ENCODE data around the gene FOXN1. TPM values are rescaled to one million over a fixed set of nuclear protein-coding genes. Genes with fewer than 3 reads are reported as not detected.

The FOXN1 gene
- total RNA-seq, 1 donor from 2014 or later: not detected

GRCh38 chr17:28576758-28577465, 70.8 kb downstream of the FOXN1 start, which contains the start of gene ALDOC:
TSS of gene ALDOC (minus strand) at chr17:28576895. CDS start at chr17:28575532, 1,363 bp downstream.
- DNase-seq: peak; percentile 92

- DNase-seq: no peak
These were observed 71.3 kb downstream of the FOXN1 start for GRCh38 chr17:28577466-28577824.

DNA sequence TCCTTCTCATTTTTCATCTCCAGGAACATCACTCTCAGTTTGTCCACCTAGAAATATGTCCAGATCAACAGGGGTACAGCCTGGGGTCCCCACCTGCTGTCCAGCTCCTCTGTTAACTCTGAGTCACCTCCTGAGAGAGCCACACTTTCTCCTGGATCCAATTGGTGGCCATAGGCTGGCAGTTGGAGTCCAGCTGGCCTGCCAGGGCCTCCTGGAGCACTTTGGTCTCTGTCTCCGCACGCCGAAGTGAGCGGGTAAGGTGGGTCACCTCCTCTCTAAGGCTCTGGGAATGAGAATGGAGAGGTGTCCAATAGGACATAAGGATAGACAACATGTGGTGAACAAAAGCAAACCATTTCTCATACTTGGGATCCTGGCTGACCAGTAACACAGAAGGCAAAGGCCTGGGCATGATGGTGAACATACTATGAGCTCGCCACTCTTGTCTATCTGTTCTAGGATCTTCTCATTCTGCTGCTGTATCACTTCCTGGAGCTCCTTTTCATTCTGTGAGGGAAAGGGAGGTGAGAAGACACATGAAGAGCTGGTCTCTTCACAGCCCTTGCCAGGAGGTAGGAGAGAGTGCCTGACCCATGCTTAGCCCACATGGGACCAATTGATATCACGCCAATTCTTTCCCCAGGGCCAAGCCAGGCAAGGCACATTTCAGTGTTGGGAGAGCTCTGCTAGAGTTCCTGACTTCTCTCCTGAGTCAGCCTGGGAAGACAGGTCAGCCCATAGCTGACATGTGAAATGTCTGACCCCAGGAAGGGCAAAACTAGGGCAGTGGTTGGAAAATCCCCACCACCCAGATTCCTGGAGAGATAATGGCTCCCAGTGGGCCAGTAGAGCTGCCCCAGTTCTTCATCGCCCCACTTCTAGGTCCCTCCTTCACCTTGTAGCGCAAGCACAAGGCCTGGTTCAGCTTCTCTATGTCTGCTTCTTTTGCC, 72.4 kb downstream of the FOXN1 start:
- DNase-seq: no peak

DNA sequence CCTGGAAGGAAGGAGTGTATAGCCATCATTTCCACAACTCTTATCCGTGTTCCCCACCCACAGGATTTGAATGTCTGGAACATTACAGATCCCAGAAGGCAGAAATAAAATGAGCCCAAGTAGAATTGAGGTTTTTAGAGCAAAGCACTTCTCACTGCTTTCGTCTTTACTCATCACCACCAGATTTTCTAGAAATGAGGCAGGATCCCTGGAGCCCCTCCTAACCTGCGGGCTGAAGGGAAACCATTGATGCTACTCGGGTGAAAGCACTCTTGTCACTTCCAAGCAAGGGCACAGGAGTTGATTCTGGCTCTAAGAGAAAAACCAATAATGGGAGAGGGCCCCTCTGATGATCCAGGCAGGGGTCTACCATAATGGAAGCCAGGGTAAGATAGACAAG, 73.4 kb downstream of the FOXN1 start:
- no peak for DNase-seq

GRCh38 chr17:28580959-28581358, 74.8 kb downstream of the FOXN1 start:
- no peak for DNase-seq

GRCh38 chr17:28582513-28582912, 76.4 kb downstream of the FOXN1 start:
- no peak for DNase-seq

GRCh38 chr17:28584434-28584833, 78.3 kb downstream of the FOXN1 start:
- DNase-seq: no peak

- DNase-seq: no peak
These were observed 79.7 kb downstream of the FOXN1 start for GRCh38 chr17:28585851-28586250.

Other genes with a start within 250 kb of the FOXN1 start
- gene TMEM97, start 187.1 kb upstream of the FOXN1 start, total RNA-seq: 9.0 and 27.4 TPM in 2 replicates
- 35.3 and 61.4 TPM in 2 replicates for gene IFT20, start 170.9 kb upstream of the FOXN1 start, total RNA-seq
- gene TNFAIP1, start 170.6 kb upstream of the FOXN1 start, total RNA-seq: 107 and 108 TPM in 2 replicates
- gene POLDIP2, start 148.8 kb upstream of the FOXN1 start, total RNA-seq: 69.4 and 92.4 TPM in 2 replicates
- not detected in 2 replicates for gene SEBOX, start 141.1 kb upstream of the FOXN1 start, total RNA-seq
- gene VTN, start 136.0 kb upstream of the FOXN1 start, total RNA-seq: 0.14 and 0.34 TPM in 2 replicates
- gene SARM1, start 134.7 kb upstream of the FOXN1 start, total RNA-seq: 4.2 and 5.1 TPM in 2 replicates
- gene SLC46A1, start 100.1 kb upstream of the FOXN1 start, total RNA-seq: 1.9 and 2.9 TPM in 2 replicates
- gene SLC13A2, start 32.7 kb upstream of the FOXN1 start, total RNA-seq: not detected in 2 replicates
- gene UNC119, start 46.3 kb downstream of the FOXN1 start, total RNA-seq: 31.9 and 32.0 TPM in 2 replicates
- 65.9 and 86.0 TPM in 2 replicates for gene PIGS, start 65.2 kb downstream of the FOXN1 start, total RNA-seq
- 23.5 and 29.9 TPM in 2 replicates for gene ALDOC, start 70.5 kb downstream of the FOXN1 start, total RNA-seq
- 10.6 and 47.7 TPM in 2 replicates for gene SPAG5, start 92.7 kb downstream of the FOXN1 start, total RNA-seq
- 4.7 and 8.3 TPM in 2 replicates for gene RSKR, start 107.8 kb downstream of the FOXN1 start, total RNA-seq
- gene BLTP2, start 138.8 kb downstream of the FOXN1 start, total RNA-seq: 163 and 213 TPM in 2 replicates
- 48.9 and 79.5 TPM in 2 replicates for gene SDF2, start 155.6 kb downstream of the FOXN1 start, total RNA-seq
- 42.2 and 75.9 TPM in 2 replicates for gene SUPT6H, start 155.9 kb downstream of the FOXN1 start, total RNA-seq
- gene PROCA1, start 205.5 kb downstream of the FOXN1 start, total RNA-seq: 0.51 and 0.56 TPM in 2 replicates
- gene RAB34, start 211.5 kb downstream of the FOXN1 start, total RNA-seq: 25.6 and 36.9 TPM in 2 replicates
- 777 and 912 TPM in 2 replicates for gene RPL23A, start 213.6 kb downstream of the FOXN1 start, total RNA-seq
- gene TLCD1, start 219.9 kb downstream of the FOXN1 start, total RNA-seq: 0.85 and 0.93 TPM in 2 replicates
- gene NEK8, start 222.4 kb downstream of the FOXN1 start, total RNA-seq: 2.9 and 3.9 TPM in 2 replicates
- gene TRAF4, start 237.7 kb downstream of the FOXN1 start, total RNA-seq: 32.1 and 37.4 TPM in 2 replicates